Neural progenitor cell (in vitro differentiated cells): ENCODE data around the gene SPIRE1.
"Not testable (repeated sequence)": the region's sequence is repeated elsewhere in the genome, so short reads cannot be mapped to it uniquely, and the experiment has no call there.

Experiments used
- EZH2 ChIP-seq: fragments of 200-600 bp; sonication (generic); IDR thresholded peaks from 2 replicates; pipeline ENCODE4 v1.6.1; 2017; ENCODE audit warnings: antibody characterized with exemption, mild to moderate bottlenecking, moderate library complexity
- EZH2phosphoT487 ChIP-seq: fragments of 200-600 bp; sonication (generic); IDR thresholded peaks from 2 replicates; pipeline ENCODE4 v1.6.1; 2017; ENCODE audit warnings: antibody characterized with exemption
- TF ChIP-seq, protein P1 (sequence below): fragments of 200-600 bp; sonication (generic); IDR thresholded peaks from 2 replicates; pipeline ENCODE4 v1.5.1; 2017; ENCODE audit warnings: antibody characterized with exemption, mild to moderate bottlenecking

DNA sequence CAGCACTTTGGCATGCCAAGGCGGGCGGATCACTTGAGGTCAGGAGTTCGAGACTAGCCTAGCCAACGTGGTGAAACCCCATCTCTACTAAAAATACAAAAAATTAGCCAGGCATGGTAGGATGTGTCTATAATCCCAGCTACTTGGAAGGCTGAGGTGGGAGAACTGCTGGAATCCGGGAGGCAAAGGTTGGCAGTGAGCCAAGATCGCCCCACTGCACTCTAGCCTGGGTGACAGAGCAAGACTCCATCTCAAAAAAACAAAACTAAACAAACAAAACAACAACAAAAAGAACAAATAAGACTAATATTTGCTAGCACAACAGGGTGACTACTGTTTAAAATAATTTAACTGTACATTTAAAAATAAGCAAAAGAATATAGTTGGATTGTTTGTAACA is 97.3 kb downstream of the SPIRE1 start:
- TF ChIP-seq, protein P1, sequence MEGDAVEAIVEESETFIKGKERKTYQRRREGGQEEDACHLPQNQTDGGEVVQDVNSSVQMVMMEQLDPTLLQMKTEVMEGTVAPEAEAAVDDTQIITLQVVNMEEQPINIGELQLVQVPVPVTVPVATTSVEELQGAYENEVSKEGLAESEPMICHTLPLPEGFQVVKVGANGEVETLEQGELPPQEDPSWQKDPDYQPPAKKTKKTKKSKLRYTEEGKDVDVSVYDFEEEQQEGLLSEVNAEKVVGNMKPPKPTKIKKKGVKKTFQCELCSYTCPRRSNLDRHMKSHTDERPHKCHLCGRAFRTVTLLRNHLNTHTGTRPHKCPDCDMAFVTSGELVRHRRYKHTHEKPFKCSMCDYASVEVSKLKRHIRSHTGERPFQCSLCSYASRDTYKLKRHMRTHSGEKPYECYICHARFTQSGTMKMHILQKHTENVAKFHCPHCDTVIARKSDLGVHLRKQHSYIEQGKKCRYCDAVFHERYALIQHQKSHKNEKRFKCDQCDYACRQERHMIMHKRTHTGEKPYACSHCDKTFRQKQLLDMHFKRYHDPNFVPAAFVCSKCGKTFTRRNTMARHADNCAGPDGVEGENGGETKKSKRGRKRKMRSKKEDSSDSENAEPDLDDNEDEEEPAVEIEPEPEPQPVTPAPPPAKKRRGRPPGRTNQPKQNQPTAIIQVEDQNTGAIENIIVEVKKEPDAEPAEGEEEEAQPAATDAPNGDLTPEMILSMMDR: not testable (repeated sequence)
- not testable (repeated sequence) for TF ChIP-seq EZH2, EZH2phosphoT487
